ENCODE measurements around the gene CCDC33. TPM values are rescaled to one million over a fixed set of nuclear protein-coding genes. Genes with fewer than 3 reads are reported as not detected.

Gene CCDC33
- total RNA-seq, 1 donor from 2014 or later = not detected

GRCh38 chr15:74330861-74331408 lies 94.8 kb downstream of the CCDC33 start:
- no peak for DNase-seq (ENCODE audit: extremely low read depth, low read depth, low spot score)

- DNase-seq (ENCODE audit: extremely low read depth, low read depth, low spot score) = no peak
These were observed 95.9 kb downstream of the CCDC33 start for GRCh38 chr15:74332011-74332410.

DNA sequence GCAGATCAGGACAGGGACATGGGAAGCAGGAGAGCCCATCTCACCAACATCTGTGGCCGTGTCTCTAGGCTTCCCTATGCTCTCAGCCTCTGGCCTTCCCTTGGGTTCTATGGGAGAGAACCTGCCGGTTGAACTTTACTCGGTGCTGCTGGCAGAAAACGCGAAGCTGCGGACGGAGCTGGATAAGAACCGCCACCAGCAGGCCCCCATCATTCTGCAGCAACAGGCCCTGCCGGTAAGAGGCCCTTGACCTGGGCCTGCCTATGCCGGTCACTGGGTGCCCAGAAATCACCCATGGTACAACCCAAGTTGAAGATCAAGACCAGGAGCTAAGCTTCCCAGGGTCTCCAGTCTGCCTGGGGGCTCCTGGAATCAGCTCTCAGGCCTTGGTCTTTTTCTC lies 96.5 kb downstream of the CCDC33 start:
- DNase-seq (ENCODE audit: extremely low read depth, low read depth, low spot score) = no peak

DNA sequence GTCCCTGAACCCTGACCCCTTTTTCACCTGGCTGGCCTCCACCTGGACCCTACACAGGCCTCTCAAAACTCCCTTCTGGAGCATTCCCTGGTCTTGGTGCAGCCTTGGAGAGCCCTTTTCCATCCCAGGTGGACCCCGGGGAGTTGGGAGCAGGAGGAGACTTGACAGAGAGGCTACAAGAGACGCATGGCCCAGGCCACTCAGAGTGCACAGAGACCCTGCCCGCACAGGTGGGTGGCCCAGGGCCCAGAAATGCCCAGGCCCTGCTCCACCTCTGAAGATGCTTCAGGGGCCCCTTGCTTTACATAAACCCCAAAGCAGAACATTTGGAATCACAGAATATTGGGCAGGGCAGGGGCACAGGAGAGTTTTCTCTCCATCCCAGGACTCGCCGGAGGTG lies 97.0 kb downstream of the CCDC33 start:
- no peak for DNase-seq (ENCODE audit: extremely low read depth, low read depth, low spot score)

DNA sequence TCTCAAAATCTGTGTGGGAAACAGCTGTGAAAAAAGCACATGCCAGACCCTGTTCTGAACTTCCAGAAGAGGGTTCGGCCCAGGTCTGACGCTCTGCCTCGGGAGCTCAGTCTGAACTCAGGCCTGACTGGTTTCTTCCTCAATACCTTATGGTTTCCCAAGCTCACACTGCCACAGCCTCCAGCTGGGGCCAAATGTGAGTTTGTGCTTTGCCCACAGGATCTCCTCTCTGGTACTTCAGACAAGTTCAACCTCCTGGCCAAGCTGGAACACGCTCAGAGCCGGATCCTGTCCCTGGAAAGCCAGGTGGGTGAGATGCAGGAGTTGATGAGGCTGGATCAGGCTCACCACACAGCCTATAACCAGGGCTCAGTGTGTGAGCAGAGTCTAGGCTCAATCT lies 97.5 kb downstream of the CCDC33 start:
- DNase-seq (ENCODE audit: extremely low read depth, low read depth, low spot score) = no peak

GRCh38 chr15:74334127-74334526 lies 98.0 kb downstream of the CCDC33 start:
- DNase-seq (ENCODE audit: extremely low read depth, low read depth, low spot score) = no peak

GRCh38 chr15:74335396-74335795 lies 99.3 kb downstream of the CCDC33 start:
- DNase-seq (ENCODE audit: extremely low read depth, low read depth, low spot score) = no peak

GRCh38 chr15:74336061-74337005 lies 100.2 kb downstream of the CCDC33 start:
- DNase-seq (ENCODE audit: extremely low read depth, low read depth, low spot score) = no peak

DNA sequence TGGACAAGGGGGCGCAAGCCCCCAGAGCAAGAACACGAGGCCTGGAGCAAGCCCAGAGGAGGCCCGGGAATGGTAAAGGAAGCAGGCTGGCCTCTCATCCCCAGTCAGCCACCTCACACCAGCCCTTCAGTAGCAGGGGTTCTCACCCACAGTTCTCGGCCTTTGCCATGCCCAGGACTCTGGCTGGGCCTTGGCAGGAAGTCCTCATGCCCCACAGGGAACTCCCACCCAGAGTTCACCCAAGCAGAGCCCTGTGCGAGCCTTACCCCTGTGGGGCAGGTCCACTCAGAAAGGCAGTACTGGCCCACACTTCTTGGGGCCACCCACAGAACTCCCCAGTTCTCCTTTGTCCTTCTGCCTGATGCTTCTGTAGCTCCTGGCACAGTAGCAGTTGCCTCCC lies 101.0 kb downstream of the CCDC33 start:
- DNase-seq (ENCODE audit: extremely low read depth, low read depth, low spot score) = no peak

- no peak for DNase-seq (ENCODE audit: extremely low read depth, low read depth, low spot score)
These were observed 101.6 kb downstream of the CCDC33 start for GRCh38 chr15:74337607-74338211.

DNA sequence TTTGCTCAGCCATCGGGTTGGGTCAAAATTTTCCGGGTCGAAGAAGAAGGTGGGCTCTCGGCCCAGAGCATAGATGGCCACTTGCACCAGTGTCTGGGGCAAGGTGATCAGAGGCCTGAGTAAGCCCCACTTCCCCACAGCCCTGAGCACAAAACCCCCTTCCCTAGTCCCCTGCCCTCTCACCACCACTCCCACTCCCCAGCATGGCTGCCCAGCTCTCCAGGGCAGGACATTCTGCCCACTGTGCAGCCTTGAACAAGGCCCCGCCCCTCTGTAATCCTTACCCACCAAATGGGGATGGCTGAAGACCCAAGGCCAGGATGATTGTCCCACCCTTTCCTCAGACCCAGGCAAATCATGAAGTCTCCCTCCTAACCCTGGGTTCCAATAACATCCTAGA lies 102.5 kb downstream of the CCDC33 start:
- no peak for DNase-seq (ENCODE audit: extremely low read depth, low read depth, low spot score)

DNA sequence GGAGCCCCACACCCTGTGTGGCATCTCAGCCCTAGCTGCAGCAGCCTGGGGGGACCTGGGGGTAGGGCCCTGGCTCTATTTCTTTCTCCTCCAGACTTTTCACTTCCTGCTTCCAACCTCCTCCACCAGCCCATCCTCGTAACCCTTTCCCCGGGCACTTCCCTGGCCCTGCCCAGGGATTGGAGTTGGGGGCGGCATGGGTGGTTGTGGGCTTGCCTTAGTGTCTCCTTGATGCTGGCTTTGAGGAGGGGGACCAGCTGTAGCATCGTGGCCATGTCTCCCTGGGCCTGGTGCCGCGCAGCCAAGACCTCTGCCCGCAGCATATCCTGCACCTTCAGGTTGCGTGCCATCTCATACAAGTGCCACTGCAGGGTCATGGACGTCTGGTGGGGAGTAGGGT lies 103.2 kb downstream of the CCDC33 start:
- no peak for DNase-seq (ENCODE audit: extremely low read depth, low read depth, low spot score)

GRCh38 chr15:74340150-74340549 lies 104.0 kb downstream of the CCDC33 start:
- no peak for DNase-seq (ENCODE audit: extremely low read depth, low read depth, low spot score)

DNA sequence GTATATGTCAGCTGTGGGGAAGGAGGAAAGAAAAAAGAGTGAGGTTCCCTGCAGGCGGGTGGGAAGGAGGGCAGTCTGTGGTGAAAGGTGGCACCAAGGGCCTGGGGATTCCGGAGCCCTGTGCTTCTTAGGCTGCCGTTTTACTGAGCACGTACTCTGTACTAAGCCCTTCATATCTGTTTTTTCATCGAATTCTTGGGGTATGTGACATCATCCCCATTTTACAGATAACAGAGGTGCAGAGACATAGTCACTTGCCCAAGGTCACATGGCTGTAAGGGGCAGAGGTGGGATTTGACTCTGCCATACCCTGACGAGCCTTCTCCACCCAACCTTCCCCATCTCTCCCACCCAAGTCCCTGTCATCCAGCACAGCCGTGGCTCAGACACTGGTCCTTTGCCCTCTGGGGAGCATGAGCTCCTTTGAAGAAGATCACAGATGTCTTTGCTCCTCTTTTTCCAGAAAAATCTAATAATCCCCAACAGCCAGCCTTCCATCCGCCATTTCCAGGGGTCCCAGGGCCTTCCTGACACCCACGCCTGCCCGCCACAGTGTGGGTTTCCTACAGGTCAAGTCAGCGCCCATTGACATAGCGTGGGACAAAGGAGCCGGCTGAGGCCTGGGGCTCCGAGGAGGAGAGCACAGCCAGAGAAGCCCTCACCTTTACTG lies 107.1 kb downstream of the CCDC33 start:
- DNase-seq (ENCODE audit: extremely low read depth, low read depth, low spot score) = no peak

DNA sequence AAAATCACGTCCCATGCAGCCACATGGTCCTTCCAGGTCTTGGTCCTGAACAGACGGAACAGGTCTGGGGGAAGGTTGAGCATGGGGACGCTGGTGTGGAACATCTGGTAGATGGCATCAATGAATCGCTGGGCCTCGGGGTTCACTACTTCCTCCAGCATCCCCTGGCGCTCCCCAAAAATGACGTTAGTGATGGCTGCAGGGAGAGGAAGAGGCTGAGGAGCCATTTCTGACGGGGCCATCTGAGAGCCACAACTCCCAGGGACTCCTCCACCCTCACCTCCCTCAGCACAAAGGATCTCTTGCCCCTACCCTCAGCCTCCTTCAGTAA lies 107.6 kb downstream of the CCDC33 start:
- DNase-seq (ENCODE audit: extremely low read depth, low read depth, low spot score) = no peak

- no peak for DNase-seq (ENCODE audit: extremely low read depth, low read depth, low spot score)
These were observed 108.9 kb downstream of the CCDC33 start for GRCh38 chr15:74345051-74345450.

GRCh38 chr15:74347757-74348250 lies 111.7 kb downstream of the CCDC33 start:
- no peak for DNase-seq (ENCODE audit: extremely low read depth, low read depth, low spot score)

DNA sequence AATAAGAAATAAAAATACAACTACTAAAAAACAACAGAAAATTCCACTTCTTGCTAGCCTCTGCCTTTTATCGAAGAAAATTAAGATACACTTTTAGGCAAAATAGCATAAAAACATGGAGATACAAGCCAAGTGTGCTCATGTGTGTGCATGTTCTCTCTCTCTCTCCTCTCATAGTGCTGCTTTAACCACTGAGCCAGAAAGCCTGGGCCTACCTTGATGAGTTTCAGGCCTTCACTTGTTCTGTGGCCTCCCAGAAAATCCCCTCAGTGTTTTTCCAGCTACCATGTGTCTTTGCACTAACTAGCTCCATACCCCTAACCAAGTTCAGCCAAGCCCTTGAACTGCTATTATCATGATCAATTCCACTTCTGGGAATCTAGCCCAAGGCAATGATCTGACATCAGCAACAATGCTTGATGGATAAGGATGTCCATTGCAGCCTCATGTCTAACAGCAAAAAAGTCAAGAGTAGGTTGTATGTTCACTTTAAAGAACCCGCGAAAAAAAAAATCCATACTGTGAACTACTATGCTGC lies 113.2 kb downstream of the CCDC33 start:
- DNase-seq (ENCODE audit: extremely low read depth, low read depth, low spot score) = no peak

DNA sequence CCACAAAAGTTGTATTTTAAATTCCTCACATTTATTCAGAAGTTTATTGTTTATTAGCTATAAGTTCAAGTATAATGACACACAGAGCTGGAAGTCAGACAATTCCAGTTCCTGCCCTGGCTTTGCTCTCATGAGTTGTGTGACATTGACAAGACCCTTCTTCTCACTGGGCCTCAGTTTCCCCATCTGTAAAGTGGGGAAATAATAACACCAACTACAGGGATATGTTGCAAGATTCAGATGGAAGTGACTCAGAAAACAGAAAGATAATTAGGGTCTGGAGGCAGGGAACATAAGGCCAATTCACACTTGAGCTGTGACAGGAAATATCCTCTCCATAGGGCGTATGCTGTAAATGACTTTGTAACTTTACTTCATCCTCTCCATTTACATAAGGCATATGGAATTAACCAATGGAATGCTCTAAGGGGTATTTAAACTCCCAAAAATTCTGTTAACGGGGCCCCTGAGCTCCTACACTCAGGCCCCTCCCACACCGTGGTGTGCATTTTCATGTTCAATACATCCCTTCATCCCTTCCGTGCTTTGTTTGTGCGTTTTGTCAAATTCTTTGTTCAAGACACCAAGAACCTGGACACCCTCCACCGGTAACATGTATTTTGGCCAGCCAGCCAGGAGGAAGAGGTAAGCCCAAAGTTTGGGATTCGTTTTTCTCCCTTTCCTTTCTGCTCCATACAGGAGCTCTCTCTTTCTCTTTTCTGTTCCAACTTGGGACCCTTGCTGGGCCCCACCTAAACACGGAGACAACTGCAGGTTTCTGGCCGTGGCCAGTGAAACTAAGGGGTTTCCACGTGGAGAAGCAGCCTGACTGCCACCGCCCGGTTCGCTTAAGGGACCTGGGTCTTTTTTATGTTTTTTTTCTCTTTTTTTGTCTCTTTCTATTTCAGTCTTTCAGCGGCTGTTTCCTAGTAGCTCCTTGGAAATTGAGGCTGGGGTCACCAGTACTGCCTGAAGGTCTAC lies 114.5 kb downstream of the CCDC33 start:
- DNase-seq (ENCODE audit: extremely low read depth, low read depth, low spot score) = no peak

DNA sequence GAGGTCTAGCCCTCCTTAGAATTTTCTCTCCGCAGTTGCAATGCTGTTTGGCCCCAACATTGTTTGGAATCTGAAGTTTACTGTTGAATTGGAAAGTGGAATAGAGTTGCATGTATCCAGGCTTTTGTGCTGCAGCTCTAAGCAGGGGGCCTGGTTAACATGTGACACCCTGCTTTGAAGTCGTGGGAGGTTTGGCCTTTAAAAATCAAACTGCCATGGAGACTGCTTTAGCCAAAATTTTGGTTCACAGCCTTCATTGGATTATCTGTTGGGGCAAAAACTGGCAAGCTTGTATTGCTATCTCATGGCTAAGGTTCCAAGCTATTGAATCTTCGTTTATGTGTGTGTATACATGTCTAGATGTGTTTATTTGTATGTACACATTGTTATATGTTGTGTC lies 115.5 kb downstream of the CCDC33 start:
- DNase-seq (ENCODE audit: extremely low read depth, low read depth, low spot score) = no peak
